PC-3 (cell line): ENCODE data around the gene SPC25. TPM values are rescaled to one million over a fixed set of nuclear protein-coding genes. Genes with fewer than 3 reads are reported as not detected.

Experiments
- ATAC-seq: fragments of 200-7000 bp; cut with Tn5 transposase; 2 replicates; pipeline ENCODE4 v1.9.1; 2020; ENCODE audit warnings: mild to moderate bottlenecking, moderate library complexity
- BruUV-seq: library from RNA; stranded (reverse); fragments of 400-500 nt; replicated peaks from 2 replicates; lab custom pipeline; 2021; lab: Mats Ljungman, UMichigan
- CTCF ChIA-PET: fragments of 300-600 bp; sonication (Branson Sonifier 250); formaldehyde crosslinking; loops from one replicate; lab custom pipeline; 2022; ENCODE audit warnings: antibody characterized with exemption; lab: Charles Lee
- POLR2A ChIA-PET: fragments of 300-600 bp; sonication (Branson Sonifier 250); formaldehyde crosslinking; loops from one replicate; lab custom pipeline; 2022; ENCODE audit warnings: antibody characterized with exemption; ENCODE audit not compliant: unreplicated experiment; lab: Charles Lee
- DNase-seq: peaks from one replicate; pipeline ENCODE4 v3.0.0-alpha.2; 2015
- H2AFZ ChIP-seq: fragments of 300-600 bp; sonication (generic); 2 replicates; pipeline ENCODE4 v1.6.0; 2016; ENCODE audit warnings: antibody characterized with exemption, low read length
- H3F3A ChIP-seq: fragments of 300-600 bp; sonication (generic); one replicate; pipeline ENCODE4 v1.6.0; 2017; ENCODE audit warnings: antibody characterized with exemption, low read length, control low read depth, mild to moderate bottlenecking; ENCODE audit not compliant: unreplicated experiment
- H3K27ac ChIP-seq: fragments of 300-600 bp; sonication (generic); 2 replicates; pipeline ENCODE4 v1.5.1; 2016; ENCODE audit warnings: mild to moderate bottlenecking, low read length
- H3K27me3 ChIP-seq: fragments of 300-600 bp; sonication (generic); 2 replicates; pipeline ENCODE4 v1.6.1; 2016; ENCODE audit warnings: low read length, mixed read lengths
- H3K36me3 ChIP-seq: fragments of 300-600 bp; sonication (generic); 2 replicates; pipeline ENCODE4 v1.6.1; 2016; ENCODE audit warnings: low read depth, mixed run types, low read length, mixed read lengths
- H3K4me1 ChIP-seq: fragments of 300-600 bp; sonication (generic); 2 replicates; pipeline ENCODE4 v1.5.1; 2016; ENCODE audit warnings: low read length; ENCODE audit not compliant: insufficient read depth
- H3K4me2 ChIP-seq: fragments of 300-600 bp; sonication (generic); 2 replicates; pipeline ENCODE4 v1.6.0; 2016; ENCODE audit warnings: low read length
- H3K4me3 ChIP-seq: fragments of 300-600 bp; sonication (generic); 2 replicates; pipeline ENCODE4 v1.5.1; 2016; ENCODE audit warnings: mild to moderate bottlenecking, low read length, mixed read lengths
- H3K79me2 ChIP-seq: fragments of 300-600 bp; sonication (generic); 2 replicates; pipeline ENCODE4 v1.6.1; 2017; ENCODE audit warnings: low read length, mixed read lengths
- H3K9ac ChIP-seq: fragments of 300-600 bp; sonication (generic); 2 replicates; pipeline ENCODE4 v1.6.0; 2016; ENCODE audit warnings: mild to moderate bottlenecking, low read length
- H3K9me2 ChIP-seq: fragments of 300-600 bp; sonication (generic); replicated peaks from 2 replicates; pipeline ENCODE4 v1.6.1; 2016; ENCODE audit warnings: mixed run types, low read length, mixed read lengths
- H3K9me3 ChIP-seq: fragments of 300-600 bp; sonication (generic); 2 replicates; pipeline ENCODE4 v1.6.1; 2016; ENCODE audit warnings: low read length, mixed read lengths
- H4K20me1 ChIP-seq: fragments of 300-600 bp; sonication (generic); 2 replicates; pipeline ENCODE4 v1.6.1; 2016; ENCODE audit warnings: low read length, mixed read lengths
- EZH2 ChIP-seq: fragments of 300-600 bp; sonication (generic); IDR thresholded peaks from one replicate; pipeline ENCODE4 v1.6.1; 2017; ENCODE audit warnings: antibody characterized with exemption, mild to moderate bottlenecking, low read length; ENCODE audit not compliant: unreplicated experiment
- EZH2phosphoT487 ChIP-seq: fragments of 300-600 bp; sonication (generic); IDR thresholded peaks from 2 replicates; pipeline ENCODE4 v1.6.1; 2018; ENCODE audit warnings: mild to moderate bottlenecking, antibody characterized with exemption, low read length, borderline replicate concordance
- intact Hi-C: fragments of 100-400 bp; cut with micrococcal nuclease; formaldehyde crosslinking; loops from 2 replicates; pipeline ENCODE4 v1.9.0; 2023
- total RNA-seq: library from RNA; depleted of rRNA; stranded (reverse); fragments of >200 nt; gene quantifications from 2 replicates; pipeline ENCODE4 v1.2.3, GENCODE V29; 2014
- TF ChIP-seq, protein P1 (sequence below): fragments of 300-600 bp; sonication (generic); conservative IDR thresholded peaks from 2 replicates; pipeline ENCODE4 v1.5.1; 2017; ENCODE audit warnings: antibody characterized with exemption, low read depth, mild to moderate bottlenecking, low read length

Gene SPC25
- total RNA-seq, 1 experiment from 2014 or later, result 11.1 TPM

DNA sequence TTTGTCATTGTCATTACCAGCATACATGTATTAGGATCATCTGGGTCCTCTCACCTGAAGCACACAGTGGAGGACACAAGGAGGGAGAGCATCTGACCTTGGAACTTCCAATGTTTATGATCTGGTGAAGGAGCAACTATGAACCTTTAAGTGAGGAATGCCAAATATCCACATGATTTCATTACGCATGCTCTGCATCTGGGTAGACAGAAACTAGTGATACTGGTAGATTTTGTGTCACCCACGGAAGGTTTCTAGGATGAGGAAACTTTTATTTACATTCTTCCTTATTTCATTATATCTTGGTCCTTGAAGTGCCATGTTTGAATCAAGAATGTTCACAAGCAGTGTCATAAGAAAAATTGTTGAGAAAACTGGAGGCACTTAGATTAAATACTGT lies 32.1 kb downstream of the SPC25 start:
- Histone ChIP-seq H3K27ac (no peak overlapping the region), H3K4me1 (no peaks in the 10 kb centered on the region), H3K79me2 (no peaks in the 10 kb centered on the region), H3K36me3 (no peaks in the 10 kb centered on the region), H2AFZ (no peak overlapping the region), H3K9ac (no peak overlapping the region), H3F3A (no peaks in the 10 kb centered on the region), H3K27me3 (no peaks in the 10 kb centered on the region), H3K4me3 (no peak overlapping the region), H3K9me3 (no peaks in the 10 kb centered on the region), H3K9me2 (no peaks in the 10 kb centered on the region), H4K20me1 (no peaks in the 10 kb centered on the region), H3K4me2 (no peak overlapping the region)
- no peak for TF ChIP-seq EZH2phosphoT487
- no peak for TF ChIP-seq EZH2
- TF ChIP-seq, protein P1, sequence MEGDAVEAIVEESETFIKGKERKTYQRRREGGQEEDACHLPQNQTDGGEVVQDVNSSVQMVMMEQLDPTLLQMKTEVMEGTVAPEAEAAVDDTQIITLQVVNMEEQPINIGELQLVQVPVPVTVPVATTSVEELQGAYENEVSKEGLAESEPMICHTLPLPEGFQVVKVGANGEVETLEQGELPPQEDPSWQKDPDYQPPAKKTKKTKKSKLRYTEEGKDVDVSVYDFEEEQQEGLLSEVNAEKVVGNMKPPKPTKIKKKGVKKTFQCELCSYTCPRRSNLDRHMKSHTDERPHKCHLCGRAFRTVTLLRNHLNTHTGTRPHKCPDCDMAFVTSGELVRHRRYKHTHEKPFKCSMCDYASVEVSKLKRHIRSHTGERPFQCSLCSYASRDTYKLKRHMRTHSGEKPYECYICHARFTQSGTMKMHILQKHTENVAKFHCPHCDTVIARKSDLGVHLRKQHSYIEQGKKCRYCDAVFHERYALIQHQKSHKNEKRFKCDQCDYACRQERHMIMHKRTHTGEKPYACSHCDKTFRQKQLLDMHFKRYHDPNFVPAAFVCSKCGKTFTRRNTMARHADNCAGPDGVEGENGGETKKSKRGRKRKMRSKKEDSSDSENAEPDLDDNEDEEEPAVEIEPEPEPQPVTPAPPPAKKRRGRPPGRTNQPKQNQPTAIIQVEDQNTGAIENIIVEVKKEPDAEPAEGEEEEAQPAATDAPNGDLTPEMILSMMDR, result no peak
- ChIA-PET POLR2A (no interaction called here), CTCF (no interaction called here)
- intact Hi-C loops, result no loop called here
- DNase-seq, result no peak
- ATAC-seq, result no peak
- no TSS peak for BruUV-seq

- intact Hi-C loops, result no loop called here
- H3K27ac ChIP-seq, result no peak overlapping the region
- H3K4me3 ChIP-seq, result no peak overlapping the region
- H3K79me2 ChIP-seq, result no peaks in the 10 kb centered on the region
- ChIA-PET CTCF (no interaction called here), POLR2A (no interaction called here)
- H3K4me1 ChIP-seq, result peaks cover 10% of the 10 kb centered on the region
- no peaks in the 10 kb centered on the region for H3K27me3 ChIP-seq
- H3K9me2 ChIP-seq, result no peaks in the 10 kb centered on the region
- H3K9me3 ChIP-seq, result no peaks in the 10 kb centered on the region
- H3K9ac ChIP-seq, result no peak overlapping the region
- H3F3A ChIP-seq, result no peaks in the 10 kb centered on the region
- no peak overlapping the region for H2AFZ ChIP-seq
- no peak for TF ChIP-seq EZH2phosphoT487
- TF ChIP-seq EZH2, result no peak
- TF ChIP-seq, protein P1, result no peak
- no peak for ATAC-seq
- H3K36me3 ChIP-seq, result no peaks in the 10 kb centered on the region
- no peak for DNase-seq
- no TSS peak for BruUV-seq
- no peak overlapping the region for H3K4me2 ChIP-seq
- no peaks in the 10 kb centered on the region for H4K20me1 ChIP-seq
These were observed 34.6 kb downstream of the SPC25 start for GRCh38 chr2:168855601-168856000.

DNA sequence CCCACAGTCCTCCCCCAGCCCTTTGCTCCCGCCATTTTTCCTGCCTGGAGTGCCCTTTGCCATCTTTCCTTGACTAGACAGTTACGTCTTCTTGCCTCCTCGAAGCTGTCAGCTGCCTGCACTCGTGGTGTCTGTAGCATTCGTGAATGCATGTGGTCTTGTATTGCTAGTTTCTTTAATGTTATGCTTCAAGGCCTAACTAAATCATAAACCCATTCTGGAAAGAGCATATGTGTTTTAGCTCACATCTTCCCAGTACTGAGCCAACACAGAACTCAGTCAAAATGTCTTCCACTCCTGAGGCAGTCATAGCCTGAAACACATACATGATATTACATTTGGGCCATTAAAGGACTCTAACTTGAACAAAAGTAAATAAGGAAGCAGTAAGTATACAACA lies 35.6 kb downstream of the SPC25 start:
- intact Hi-C loops, result no loop called here
- Histone ChIP-seq H3K9ac (no peak overlapping the region), H4K20me1 (no peaks in the 10 kb centered on the region), H3F3A (no peaks in the 10 kb centered on the region), H3K27ac (no peak overlapping the region), H2AFZ (no peak overlapping the region), H3K9me3 (no peaks in the 10 kb centered on the region), H3K4me1 (peaks cover 10% of the 10 kb centered on the region), H3K4me3 (no peak overlapping the region), H3K27me3 (no peaks in the 10 kb centered on the region), H3K4me2 (no peak overlapping the region), H3K79me2 (no peaks in the 10 kb centered on the region), H3K36me3 (no peaks in the 10 kb centered on the region), H3K9me2 (no peaks in the 10 kb centered on the region)
- CTCF ChIA-PET, result no interaction called here
- ATAC-seq (no peak), DNase-seq (no peak)
- POLR2A ChIA-PET, result no interaction called here
- TF ChIP-seq EZH2phosphoT487 (no peak), EZH2 (no peak)
- TF ChIP-seq, protein P1, result no peak
- no TSS peak for BruUV-seq
